DND-41 (cell line): ENCODE results near the gene RANBP3L.

Experiments
- EZH2 ChIP-seq: IDR thresholded peaks from 3 replicates; pipeline ENCODE4 v1.6.1; 2012; ENCODE audit warnings: borderline replicate concordance, low read depth, mild to moderate bottlenecking, moderate library complexity, low read length, inconsistent platforms; ENCODE audit not compliant: severe bottlenecking
- TF ChIP-seq, protein P1 (sequence below): IDR thresholded peaks from 2 replicates; pipeline ENCODE4 v1.5.1; 2012; ENCODE audit warnings: borderline replicate concordance, low read length, moderate library complexity, mild to moderate bottlenecking; ENCODE audit not compliant: poor library complexity, severe bottlenecking; ENCODE audit errors: extremely low read depth

DNA sequence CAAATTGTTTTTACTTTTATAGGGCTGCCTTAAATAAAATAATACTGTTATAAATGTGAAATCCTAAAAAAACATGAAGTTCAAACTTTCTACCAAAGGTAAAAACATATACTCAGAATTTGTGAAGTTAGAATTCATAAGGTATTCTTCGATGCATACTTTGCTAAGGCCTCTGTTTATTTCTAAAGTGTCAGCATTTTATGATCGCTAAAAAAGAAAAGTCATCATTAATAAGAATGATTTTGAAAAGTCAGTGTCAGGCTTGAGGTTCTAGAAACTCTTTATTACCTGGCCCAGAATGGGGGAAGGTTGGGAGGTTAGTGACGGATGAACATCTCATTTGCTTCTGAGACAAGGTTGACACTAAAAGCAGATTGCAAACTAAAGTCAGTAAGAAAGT is 33.8 kb downstream of the RANBP3L start:
- TF ChIP-seq, protein P1, sequence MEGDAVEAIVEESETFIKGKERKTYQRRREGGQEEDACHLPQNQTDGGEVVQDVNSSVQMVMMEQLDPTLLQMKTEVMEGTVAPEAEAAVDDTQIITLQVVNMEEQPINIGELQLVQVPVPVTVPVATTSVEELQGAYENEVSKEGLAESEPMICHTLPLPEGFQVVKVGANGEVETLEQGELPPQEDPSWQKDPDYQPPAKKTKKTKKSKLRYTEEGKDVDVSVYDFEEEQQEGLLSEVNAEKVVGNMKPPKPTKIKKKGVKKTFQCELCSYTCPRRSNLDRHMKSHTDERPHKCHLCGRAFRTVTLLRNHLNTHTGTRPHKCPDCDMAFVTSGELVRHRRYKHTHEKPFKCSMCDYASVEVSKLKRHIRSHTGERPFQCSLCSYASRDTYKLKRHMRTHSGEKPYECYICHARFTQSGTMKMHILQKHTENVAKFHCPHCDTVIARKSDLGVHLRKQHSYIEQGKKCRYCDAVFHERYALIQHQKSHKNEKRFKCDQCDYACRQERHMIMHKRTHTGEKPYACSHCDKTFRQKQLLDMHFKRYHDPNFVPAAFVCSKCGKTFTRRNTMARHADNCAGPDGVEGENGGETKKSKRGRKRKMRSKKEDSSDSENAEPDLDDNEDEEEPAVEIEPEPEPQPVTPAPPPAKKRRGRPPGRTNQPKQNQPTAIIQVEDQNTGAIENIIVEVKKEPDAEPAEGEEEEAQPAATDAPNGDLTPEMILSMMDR, result no peak
- TF ChIP-seq EZH2, result no peak
